Activated CD4-positive, CD25-positive, alpha-beta regulatory T cell treated with anti-CD3 and anti-CD28 coated beads, Interleukin-2, amount 50 U/mL, for 16 hours (primary cell): Measurements from ENCODE around the gene NLK.
"Not testable (repeated sequence)": the region's sequence is repeated elsewhere in the genome, so short reads cannot be mapped to it uniquely, and the experiment has no call there.

ENCODE experiments used
- DNase-seq: peaks from one replicate; pipeline ENCODE4 v3.0.0-alpha.2; 2020; ENCODE audit warnings: low read depth, low spot score

The NLK gene

DNA sequence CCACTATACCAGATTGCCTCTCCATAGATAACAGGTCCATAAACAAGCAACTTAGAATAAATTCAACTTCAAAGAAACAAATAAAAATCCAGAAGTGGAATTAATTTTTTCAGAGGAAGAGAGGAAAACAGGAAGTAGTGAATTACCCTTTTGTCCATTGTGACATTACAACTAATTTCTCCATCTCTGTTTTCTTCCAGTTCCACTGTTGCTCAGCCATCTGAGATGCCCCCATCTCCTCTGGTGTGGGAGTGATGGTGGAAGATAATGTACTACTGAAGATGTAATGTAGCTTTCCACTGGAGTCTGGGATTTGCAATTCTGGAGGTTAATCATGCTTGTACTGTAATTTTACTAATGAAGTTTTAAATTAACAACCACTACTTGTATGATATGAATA, 151.9 kb downstream of the NLK start:
- no peak for DNase-seq

DNA sequence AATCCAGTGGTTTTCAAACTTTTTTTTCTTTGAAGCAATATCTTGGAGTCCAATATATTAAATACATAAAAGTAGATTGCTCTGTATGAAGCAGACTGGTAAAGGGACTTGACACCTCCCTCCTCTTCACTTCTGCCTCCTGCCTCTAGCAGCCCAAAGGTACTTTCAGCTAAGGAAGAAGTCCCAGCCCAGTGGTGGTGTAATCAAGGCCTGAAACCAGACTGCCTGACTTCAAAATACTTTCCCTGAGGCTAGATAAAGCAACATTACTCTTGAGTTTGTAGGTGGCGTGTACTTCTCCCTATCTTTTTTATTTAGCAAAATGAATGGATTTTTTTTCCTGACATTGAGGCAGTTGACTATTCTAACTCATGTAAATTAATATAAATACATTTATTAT, 154.2 kb downstream of the NLK start:
- DNase-seq: no peak

DNA sequence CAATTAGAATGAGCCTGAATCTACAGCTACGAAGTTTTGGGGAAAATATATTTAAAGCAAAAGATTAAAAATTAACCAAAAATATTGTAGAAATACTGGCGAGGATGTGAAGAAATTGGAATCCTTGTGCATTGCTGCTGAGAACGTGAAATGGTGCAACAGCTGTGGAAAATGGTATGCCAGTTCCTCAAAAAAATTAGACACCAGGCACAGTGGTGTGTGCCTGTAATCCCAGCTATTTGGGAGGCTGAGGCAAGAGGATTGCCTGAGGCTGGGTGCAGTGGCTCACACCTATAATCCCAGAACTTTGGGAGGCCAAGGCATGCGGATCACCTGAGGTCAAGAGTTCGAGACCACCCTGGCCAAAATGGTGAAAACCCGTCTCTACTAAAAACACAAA, 156.6 kb downstream of the NLK start:
- no peak for DNase-seq

DNA sequence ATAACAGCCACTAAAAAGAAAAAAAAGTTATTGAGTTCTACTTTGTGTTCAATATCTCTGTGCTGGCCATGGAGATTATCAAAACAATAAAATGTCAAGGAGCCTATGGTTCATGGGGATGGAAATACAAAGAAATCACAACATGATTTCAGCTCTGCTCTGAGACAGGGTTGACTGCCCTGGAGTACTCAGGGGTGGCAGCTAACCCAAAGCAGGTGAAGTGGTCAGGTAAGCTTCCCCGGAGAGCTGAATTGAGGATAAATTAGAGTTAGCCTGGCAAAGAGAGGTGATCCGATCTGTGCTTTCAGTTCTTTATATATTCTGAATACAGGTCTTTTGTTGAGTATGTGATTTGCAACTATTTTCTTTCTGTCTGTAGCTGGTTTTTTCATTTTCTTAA, 157.3 kb downstream of the NLK start:
- no peak for DNase-seq

DNA sequence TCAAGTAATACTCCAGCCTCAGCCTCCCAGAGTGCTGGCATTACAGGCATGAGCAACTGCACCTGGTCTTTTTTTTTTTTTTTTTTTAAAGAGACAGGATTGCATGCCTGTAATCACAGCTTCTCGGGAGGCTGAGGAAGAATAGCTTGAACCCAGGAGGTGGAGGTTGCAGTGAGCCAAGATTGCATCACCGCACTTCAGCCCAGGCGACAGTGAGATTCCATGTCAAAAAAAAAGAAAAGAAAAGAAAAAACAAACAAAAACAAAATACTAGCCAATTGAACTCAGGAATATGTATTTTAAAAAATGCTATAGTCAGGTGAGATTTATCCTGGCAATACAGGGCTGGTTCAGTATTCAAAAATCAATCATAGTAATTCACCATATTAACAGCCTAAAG, 158.8 kb downstream of the NLK start:
- no peak for DNase-seq

DNA sequence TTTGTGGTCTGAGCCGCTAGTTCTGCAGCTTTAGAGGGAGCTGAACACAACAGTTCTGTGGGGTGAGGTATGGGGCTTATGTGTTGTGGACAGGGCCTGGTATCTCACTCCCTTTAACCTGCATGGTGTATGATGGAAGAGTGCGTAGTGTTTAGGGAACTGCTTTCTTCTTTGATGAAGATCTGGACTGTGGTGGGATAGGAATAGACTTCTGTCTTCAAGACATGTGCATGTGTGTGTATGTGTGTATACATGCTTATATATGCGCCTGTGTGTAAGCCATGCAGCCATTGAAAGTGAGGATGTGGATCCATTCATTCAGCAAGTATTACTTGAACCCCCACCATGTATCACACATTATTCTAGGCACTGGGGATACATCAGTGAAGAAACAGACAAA, 161.8 kb downstream of the NLK start:
- DNase-seq: no peak

DNA sequence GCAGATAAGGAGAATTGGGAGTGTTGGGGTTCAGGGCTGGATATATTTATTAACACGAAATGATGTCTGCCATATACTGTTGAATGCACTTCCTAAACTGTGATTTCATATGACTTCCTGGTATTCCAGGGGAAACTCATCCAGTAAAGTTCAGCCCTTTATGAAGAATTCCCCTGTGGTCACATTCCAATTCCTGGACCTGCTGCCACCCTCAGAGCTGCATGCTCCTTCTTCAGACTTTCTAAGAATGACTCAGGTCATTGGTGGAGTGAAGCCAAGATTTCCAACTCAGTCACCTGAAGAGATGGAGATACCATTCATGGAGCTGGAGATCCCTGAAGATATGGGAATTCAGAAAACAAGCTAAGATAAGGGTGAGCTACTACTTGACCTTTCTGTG, 162.3 kb downstream of the NLK start:
- DNase-seq: no peak

DNA sequence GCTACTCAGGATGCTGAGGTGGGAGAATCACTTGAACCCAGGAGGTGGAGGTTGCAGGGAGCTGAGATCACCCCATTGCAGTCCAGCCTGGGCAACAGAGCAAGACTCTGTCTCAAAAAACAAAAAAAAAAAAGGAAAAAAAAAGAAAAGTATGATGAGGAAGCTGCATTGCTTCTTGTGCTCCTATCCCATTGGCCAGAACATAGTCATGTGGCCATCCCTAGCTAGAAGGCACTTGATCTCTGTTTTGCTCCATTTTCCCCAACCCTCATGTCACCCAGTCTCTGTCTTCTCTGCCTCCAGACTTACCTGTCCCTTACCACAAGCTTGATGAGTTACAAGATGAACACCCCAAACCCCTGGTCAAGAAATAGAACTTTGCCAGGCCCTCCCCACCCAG, 163.8 kb downstream of the NLK start:
- DNase-seq: no peak

DNA sequence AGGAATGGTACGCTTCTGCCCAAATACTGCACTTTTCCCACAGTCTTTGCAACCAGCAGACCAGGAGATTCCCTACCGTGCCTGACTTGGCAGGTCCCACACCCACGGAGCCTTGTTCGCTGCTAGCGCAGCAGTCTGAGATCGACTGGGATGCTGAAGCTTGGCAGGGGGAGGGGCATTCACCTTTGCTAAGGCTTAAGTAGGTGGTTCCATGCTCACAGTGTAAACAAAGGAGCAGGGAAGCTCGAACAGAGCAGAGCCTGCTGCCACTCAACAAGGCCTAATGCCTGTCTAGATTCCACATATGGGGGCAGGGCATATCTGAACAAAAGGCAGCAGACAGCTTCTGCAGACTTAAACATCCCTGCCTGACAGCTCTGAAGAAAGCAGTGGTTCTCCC, 169.3 kb downstream of the NLK start:
- no peak for DNase-seq

DNA sequence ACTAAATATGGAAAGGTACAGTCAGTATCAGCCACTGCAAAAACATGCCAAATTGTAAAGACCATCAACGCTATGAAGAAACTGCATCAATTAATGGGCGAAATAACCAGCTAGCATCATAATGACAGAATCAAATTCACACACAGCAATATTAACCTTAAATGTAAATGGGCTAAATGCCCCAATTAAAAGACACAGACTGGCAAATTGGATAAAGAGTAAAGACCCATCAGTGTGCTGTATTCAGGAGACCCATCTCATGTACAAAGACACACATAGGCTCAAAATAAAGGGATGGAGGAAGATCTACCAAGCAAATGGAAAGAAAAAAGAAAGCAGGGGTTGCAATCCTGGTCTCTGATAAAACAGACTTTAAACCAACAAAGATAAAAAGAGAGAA, 171.1 kb downstream of the NLK start:
- not testable (repeated sequence) for DNase-seq

DNA sequence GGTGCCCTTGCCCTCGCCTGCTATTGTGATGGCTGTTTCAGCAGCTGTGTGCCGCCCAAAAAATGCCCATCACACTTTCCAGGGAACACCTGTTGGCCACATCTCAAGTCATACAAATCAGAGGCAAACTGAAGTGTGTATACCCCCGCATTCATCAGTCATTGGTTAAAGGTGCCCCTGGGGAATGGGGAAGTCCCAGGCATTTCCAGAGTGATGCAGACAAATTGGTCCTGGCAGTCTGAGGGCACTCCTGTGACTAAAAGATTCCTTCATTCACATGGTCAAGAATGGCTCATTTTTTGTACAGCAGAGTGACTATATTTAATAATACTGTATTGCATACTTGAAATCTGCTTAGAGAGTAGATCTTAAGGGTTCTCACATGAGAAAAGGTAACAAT, 173.6 kb downstream of the NLK start:
- DNase-seq: no peak

DNA sequence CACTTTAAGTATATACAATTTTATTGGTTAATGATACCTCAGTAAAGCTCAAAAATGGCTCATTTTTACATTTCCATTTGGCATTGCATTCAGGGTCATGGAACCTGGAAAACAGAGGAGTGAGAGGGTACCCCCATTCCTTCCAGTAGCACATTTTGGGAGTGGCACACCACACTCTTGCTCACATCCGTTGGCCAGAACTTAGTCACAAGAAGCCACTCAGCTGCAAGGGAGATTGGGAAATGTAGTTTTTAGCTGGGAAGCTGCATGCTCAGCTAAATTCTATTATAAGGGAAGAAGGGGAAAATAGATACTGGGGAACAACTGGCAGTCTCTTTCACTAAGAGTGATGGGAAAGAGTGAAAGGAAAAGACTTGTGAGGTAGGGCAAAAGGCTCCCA, 174.1 kb downstream of the NLK start:
- no peak for DNase-seq

DNA sequence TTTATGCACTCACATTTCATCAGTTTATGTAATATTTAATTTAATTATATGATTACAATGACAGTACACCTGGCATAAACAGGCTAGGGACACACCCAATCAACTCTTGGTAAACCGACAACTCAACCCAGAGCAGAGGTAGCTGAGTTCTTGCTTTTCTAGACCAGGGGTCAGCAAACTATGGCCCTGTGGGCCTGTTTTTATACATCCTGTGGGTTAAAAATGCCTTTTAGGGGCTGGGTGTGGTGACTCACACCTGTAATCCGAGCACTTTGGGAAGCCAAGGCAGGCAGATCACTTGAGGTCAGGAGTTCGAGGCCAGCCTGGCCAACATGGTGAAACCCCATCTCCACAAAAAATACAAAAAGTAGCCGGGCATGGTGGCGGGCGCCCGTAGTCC, 177.3 kb downstream of the NLK start:
- DNase-seq: no peak

DNA sequence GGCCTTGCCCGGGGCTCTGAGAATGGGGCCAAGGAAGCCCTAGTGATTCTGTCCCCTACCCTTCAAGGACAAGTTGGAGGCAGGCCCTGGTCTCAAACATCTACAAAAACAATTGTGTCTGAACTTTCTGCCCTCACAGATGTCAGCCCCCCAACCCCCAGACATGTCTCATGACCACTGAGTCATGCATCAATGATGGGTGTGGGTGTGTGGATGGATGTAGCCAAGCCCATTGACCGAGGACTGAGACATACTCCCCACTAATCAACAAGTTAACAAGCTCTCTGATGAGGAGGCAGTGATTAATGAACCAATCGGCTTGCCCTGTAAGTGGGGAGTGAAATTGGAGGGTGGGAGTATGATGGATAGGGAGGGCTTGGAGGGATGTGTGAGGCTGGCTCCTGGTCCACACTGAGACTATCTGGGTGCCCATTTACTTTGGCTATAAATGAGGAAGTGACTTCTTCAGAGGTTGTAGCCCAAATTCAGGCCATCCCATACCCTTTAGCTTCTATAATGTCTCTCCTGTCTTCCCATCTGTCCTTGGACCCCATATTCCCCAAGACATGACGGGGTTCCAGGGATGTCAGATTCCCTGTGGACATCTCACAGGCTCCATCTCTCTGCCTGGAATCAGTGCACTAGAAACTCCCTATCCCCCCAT, 179.4 kb downstream of the NLK start:
- no peak for DNase-seq

DNA sequence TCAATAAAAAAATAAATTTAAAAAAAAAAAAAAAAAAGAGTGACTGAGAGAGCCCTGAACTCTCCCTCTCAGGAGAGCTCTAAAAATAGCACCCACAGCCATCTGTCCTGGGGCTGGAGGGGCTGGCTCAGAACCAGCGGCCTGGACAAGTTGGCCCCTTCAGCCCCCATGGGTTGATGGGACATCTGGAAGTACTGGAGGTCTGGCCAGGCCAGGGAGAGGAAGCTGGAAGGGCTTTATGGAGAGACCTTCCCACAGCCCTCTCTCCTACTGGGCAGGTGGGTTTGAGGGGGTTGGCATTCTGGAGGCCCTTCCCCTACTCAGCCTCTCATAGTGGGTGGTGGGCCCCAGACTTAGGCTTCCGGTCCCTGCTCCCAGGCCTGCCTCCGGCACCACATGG, 182.8 kb downstream of the NLK start:
- DNase-seq: no peak

DNA sequence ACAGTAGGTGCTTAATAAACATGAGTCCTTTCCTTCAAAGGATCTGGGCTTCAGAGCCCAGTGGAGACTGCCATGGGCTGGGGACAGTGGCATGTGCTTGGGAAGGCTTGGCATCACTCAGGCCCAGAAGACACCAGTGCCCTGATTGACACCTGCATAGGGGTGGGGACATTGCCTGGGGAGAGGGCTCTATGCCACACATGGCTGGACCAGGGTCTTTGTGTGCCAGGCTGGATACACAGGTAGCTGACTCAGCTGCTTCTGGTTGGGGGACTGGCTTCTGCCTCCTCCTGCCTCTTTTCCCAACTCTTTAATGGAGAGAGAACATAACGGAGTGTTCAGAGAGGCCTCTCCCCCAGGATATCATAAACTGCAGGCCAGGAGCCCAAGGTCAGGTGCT, 183.4 kb downstream of the NLK start:
- no peak for DNase-seq

DNA sequence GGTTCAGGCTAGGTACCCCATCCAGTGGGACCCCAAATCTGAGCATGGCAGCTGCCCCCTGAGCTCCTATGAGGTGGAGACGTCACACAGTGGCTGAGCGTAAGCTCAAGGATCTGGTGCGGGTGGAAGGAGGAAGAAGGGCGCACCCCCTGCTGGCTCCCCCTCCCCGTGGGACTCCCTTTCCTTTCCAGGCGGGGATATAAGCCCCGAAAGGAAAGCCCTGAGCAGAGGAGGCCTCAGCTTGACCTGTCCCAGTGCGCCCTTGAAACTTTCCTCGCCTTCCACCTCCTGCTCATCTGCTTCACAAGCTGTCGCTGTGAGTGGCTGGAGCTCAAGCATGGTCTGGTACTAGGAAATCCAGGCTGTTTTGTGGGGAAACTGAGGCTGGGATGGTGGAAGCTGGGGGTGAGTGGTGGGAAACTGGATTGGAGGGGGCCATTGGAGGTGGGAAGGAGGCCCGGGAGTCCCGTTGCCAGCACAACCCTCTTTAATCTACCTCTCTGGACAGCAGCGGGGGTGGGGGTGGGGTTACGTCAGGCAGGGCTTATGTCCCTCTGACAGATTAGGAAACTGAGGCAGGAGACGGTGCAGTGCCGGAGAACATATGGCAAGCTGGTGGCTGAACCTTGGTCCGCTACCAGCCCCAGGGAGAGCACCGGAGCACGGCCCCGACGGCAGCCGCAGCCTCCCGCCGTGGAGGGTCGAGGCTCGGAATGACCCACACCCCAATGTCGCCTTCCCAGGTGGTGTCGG, 184.3 kb downstream of the NLK start:
- DNase-seq: no peak

DNA sequence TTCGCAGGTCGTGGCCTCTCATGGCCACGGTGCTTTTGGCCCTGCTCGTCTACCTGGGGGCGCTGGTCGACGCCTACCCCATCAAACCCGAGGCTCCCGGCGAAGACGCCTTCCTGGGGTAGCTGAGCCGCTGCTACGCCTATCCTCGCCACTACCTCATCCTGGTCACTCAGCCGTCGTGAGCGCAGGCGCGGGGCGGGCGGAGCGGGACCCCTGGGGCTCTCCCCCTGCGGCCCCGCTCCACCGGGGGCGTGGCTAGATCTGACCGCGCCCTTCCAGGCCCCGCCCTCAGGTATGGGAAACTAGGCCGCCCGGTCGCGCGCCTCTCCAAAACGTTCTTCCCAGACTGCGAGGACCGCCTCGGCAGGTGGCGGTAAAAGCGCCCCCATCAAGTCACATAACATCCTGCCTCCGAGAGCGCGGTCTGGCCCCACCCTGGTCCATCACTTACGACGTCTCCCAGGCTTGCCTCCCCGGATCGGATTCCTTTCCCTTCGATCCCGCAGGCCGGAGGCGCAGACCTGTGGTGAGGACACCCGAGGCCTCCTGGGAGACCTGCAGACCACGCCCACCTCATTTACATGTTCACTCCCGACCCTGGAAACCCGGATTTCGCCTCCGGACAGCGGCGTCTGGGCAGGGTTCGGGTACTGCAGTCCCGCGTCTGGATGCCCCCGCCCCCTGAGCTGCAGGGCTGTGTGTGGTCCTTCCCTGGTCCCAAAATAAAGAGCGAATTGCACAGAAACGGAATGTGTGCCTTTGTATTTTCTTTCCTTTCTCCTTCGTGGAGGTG, 185.0 kb downstream of the NLK start:
- DNase-seq: no peak

DNA sequence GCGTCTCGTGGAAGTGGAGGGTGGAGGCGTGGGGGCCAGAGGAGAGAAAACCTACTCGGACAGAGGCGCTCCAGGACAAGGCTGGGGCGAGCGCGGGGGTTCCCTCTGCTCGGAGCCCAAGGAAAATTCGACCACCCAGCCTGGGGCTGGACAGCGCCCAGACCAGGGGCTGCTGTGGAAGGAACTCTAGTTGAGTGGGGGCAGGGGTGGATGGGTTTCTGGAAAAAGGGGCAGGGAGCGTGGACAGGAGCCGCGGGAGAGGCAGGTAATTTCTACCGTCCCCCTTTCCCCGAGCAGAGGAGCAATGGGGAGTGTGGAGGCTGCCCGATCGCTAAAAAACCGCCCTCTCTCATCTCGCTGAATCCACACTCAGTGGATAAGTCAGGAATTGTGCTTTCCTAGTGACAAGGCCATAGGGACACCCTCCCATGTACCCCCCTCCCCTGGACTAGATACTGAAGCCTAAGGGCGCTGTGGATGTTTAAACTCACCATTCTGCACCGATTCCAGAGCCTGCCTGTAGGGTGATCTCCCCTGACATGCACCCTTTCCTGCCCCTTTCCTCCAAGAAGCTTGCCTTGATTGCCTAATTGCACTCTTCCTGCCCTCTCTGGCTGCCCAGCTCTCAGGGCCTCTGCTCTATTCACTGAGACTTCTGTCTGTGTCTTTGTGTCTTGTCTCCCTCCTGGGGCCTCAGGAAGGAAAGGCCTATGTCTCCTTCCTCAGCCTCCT, 185.8 kb downstream of the NLK start:
- DNase-seq: no peak

DNA sequence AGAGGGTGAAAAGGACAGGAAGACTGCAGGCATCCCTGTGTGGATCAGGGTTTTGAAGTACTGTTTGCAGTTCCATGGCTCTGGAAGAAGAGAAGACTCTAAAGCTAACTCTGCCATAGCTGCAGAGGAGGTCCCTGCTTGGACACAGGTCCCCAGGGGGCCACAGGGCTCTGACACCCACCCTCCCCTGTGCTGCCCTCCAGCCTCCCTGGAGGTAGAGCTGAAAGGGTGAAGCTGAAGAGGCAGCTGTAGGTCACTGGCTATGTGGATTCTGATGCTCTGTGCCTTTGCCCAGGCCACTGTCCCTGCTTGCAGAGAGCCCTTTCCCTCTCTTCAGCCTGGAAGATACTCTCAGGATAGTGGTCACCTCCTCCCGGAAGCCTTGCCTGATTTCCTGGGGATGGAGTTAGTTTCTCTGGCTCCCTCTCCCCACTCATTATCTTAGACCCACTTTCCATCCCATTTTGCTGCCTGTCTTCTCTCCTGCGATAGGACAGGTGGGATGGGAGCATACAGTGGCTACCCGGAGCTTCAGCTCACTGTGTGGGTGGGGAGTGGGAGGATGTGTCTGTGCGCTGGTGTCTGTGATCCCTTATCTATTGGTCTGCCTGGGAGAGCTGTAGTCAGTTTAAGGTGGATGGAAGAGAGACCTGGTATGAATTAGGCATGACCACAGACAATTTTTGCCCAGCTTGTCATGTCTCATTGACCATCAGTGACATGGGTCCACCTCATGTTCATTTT, 186.7 kb downstream of the NLK start:
- DNase-seq: no peak

DNA sequence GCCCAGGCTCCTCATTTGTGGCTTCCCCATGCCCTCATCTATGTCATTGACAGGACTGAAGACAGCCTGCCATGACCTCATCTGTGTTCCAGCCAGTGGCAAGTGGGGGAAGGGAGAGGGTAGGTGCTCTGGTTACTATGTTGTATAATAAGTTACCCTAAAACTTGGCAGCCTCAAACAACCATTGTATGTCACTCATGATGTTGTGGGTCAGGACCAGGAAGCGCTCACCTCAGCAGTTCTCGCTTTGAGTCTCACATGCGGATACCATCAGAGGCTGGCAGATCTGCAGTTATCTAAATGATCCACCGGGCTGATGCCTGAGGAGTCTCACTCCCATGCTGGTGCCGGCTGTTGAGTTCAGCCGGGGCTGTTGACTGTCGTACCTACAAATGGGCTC, 187.5 kb downstream of the NLK start:
- DNase-seq: no peak
